OCI-LY3 (cell line): ENCODE measurements around the gene POLR3H.

Experiments used
- EZH2phosphoT487 ChIP-seq: fragments of 200-600 bp; shearing (Covaris generic); IDR thresholded peaks from 2 replicates; pipeline ENCODE4 v1.6.1; 2018; ENCODE audit warnings: antibody characterized with exemption, mixed run types, low read depth
- TF ChIP-seq, protein P1 (sequence below): fragments of 200-600, 300-600 bp; sonication (generic); IDR thresholded peaks from 2 replicates; pipeline ENCODE4 v1.5.1; 2014; ENCODE audit warnings: antibody characterized with exemption, low read length, low read depth

DNA sequence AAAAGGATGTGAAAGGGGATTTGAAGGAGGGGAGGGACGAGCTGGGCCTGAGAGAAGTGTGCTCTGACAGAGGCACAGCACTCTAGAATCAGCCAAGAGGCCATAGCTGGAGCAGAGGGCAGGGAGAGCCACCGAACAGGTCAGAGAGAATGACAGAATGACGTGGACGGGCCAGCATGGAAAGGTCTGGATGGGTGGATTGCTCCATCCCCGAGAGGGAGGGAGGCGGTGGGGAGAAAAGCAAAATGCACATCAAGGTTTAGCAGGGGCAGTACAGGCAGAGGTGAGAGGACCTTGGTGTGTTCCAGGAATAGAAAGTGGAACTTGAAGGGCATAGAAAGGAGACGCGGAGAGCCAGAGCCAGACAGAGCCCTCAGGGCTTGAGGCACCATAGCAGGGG, 38.4 kb upstream of the POLR3H start:
- TF ChIP-seq, protein P1, sequence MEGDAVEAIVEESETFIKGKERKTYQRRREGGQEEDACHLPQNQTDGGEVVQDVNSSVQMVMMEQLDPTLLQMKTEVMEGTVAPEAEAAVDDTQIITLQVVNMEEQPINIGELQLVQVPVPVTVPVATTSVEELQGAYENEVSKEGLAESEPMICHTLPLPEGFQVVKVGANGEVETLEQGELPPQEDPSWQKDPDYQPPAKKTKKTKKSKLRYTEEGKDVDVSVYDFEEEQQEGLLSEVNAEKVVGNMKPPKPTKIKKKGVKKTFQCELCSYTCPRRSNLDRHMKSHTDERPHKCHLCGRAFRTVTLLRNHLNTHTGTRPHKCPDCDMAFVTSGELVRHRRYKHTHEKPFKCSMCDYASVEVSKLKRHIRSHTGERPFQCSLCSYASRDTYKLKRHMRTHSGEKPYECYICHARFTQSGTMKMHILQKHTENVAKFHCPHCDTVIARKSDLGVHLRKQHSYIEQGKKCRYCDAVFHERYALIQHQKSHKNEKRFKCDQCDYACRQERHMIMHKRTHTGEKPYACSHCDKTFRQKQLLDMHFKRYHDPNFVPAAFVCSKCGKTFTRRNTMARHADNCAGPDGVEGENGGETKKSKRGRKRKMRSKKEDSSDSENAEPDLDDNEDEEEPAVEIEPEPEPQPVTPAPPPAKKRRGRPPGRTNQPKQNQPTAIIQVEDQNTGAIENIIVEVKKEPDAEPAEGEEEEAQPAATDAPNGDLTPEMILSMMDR: no peak
- TF ChIP-seq EZH2phosphoT487: no peak
